Large intestine (tissue), 12 donors: ENCODE data around the gene B4GALNT2. TPM values are rescaled to one million over a fixed set of nuclear protein-coding genes. Genes with fewer than 3 reads are reported as not detected.
"Not testable (repeated sequence)": the region's sequence is repeated elsewhere in the genome, so short reads cannot be mapped to it uniquely, and the experiment has no call there.

Source experiments
- DNase-seq, 2 donors: peaks; one replicate each; pipeline versions ENCODE4 v3.0.0 to v3.0.0-alpha.2; 2013
- H3K27ac ChIP-seq: one replicate; pipeline ENCODE4 v1.5.1; 2013; ENCODE audit warnings: low read length
- H3K27me3 ChIP-seq: 2 replicates; pipeline ENCODE4 v1.6.1; 2013; ENCODE audit warnings: low read length; ENCODE audit not compliant: control insufficient read depth, insufficient read depth
- H3K36me3 ChIP-seq: 2 replicates; pipeline ENCODE4 v1.6.1; 2013; ENCODE audit warnings: low read length; ENCODE audit not compliant: control insufficient read depth, insufficient read depth
- H3K4me1 ChIP-seq: one replicate; pipeline ENCODE4 v1.6.1; 2013; ENCODE audit warnings: low read length; ENCODE audit not compliant: control insufficient read depth, insufficient read depth
- H3K4me3 ChIP-seq: one replicate; pipeline ENCODE4 v1.5.1; 2013; ENCODE audit warnings: low read length
- H3K9me3 ChIP-seq: one replicate; pipeline ENCODE4 v1.6.1; 2013; ENCODE audit warnings: mild to moderate bottlenecking, low read depth, low read length, moderate library complexity; ENCODE audit not compliant: control insufficient read depth
- WGBS: methylation state at CpG from one replicate; pipeline ENCODE4 v1.1.5; 2013; ENCODE audit warnings: low lambda C conversion rate; ENCODE audit not compliant: insufficient coverage; 5-methylcytosine and 5-hydroxymethylcytosine counted together
- long read RNA-seq, 11 donors: transcript quantifications; one replicate each; lab custom pipeline, GENCODE V29; 2026
- polyA plus RNA-seq: library from polyadenylated mRNA; unstranded; fragments of 120-200 nt; gene quantifications from one replicate; pipeline ENCODE4 v1.2.1, GENCODE V29; 2013

B4GALNT2 gene, protein sequence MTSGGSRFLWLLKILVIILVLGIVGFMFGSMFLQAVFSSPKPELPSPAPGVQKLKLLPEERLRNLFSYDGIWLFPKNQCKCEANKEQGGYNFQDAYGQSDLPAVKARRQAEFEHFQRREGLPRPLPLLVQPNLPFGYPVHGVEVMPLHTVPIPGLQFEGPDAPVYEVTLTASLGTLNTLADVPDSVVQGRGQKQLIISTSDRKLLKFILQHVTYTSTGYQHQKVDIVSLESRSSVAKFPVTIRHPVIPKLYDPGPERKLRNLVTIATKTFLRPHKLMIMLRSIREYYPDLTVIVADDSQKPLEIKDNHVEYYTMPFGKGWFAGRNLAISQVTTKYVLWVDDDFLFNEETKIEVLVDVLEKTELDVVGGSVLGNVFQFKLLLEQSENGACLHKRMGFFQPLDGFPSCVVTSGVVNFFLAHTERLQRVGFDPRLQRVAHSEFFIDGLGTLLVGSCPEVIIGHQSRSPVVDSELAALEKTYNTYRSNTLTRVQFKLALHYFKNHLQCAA
- polyA plus RNA-seq: 2.6 TPM
- long read RNA-seq, donor 1: 0 reads
- long read RNA-seq, donor 2: 0 reads
- long read RNA-seq, donor 3: 0 reads
- long read RNA-seq, donor 4: 0 reads
- long read RNA-seq, donor 5: 0 reads
- long read RNA-seq, donor 6: 0 reads
- long read RNA-seq, donor 7: 0 reads
- long read RNA-seq, donor 8: 0 reads
- long read RNA-seq, donor 9: 0 reads
- long read RNA-seq, donor 10: 0 reads
- long read RNA-seq, donor 11, full-length matches to known transcripts: 2 of 2 reads
- long read RNA-seq, donor 11, partial matches to known transcripts: 0 of 2 reads
- long read RNA-seq, donor 11, other reads (novel, unspliced or antisense): 0 of 2 reads

DNA sequence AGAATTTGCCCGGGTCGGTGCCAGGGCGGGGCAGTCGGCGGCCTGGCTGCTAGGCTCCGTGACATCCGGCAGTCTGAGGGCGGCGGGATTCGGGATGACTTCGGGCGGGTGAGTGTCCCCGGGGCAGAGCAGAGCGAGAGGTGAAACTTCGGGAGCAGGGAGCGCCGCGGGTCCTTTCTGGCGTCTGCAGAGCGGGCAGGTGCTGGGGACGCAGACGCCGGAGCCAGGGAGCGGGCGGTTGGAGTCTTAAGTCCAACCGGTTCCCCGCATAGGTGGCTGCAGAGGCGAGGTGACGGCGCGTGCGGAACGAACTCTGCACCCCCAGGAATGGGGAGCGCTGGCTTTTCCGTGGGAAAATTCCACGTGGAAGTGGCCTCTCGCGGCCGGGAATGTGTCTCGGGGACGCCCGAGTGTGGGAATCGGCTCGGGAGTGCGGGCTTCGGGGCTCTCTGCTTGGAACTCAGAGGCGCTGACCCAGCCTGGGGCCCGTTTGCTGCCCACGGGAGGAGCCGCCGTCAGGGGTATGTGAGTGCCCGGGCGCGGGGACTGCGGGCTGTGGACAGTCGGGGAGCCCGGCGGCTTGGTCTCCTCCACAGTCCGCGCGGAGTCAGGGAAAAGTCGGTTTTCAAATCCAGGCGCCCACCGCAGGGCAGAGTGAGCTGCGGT lies at the start of gene B4GALNT2:
Gene B4GALNT2, plus strand, starts transcription at position 71 of the 666 bp plus-strand sequence. Its CDS starts 24 bp downstream, at position 95.
- Histone ChIP-seq H3K9me3 (peaks cover 13% of the 10 kb centered on the region), H3K4me1 (peaks cover 3% of the 10 kb centered on the region), H3K36me3 (no peaks in the 10 kb centered on the region), H3K27ac (no peak within 1 kb of the TSS), H3K4me3 (peak within 1 kb of the TSS; percentile 58), H3K27me3 (peaks cover 23% of the 10 kb centered on the region)
- DNase-seq: peak; percentile 59 to 85
- 0% methylated on average over 1 of the region's 65 CpGs for WGBS

DNA sequence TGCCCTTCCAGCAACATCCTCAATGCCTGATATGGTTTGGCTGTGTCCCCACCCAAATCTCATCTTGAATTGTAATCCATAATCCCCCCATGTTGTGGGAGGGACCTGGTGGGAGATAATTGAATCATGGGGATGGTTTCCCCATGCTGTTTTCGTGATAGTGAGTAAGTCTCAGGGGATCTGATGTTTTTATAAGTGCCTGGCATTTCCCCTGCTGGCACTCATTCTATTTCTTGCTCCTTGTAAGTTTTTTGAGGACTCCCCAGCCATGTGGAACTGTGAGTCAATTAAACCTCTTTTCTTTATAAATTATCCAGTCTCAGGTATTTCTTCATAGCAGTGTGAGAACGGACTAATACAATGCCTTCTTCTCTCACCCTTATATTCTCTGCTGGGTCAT lies 47.5 kb upstream of the B4GALNT2 start:
- not testable (repeated sequence) for H3K9me3 ChIP-seq, DNase-seq, H3K27ac ChIP-seq, H3K4me3 ChIP-seq, H3K27me3 ChIP-seq, H3K4me1 ChIP-seq, H3K36me3 ChIP-seq
- WGBS: 100% methylated on average over 1 of the region's 2 CpGs

DNA sequence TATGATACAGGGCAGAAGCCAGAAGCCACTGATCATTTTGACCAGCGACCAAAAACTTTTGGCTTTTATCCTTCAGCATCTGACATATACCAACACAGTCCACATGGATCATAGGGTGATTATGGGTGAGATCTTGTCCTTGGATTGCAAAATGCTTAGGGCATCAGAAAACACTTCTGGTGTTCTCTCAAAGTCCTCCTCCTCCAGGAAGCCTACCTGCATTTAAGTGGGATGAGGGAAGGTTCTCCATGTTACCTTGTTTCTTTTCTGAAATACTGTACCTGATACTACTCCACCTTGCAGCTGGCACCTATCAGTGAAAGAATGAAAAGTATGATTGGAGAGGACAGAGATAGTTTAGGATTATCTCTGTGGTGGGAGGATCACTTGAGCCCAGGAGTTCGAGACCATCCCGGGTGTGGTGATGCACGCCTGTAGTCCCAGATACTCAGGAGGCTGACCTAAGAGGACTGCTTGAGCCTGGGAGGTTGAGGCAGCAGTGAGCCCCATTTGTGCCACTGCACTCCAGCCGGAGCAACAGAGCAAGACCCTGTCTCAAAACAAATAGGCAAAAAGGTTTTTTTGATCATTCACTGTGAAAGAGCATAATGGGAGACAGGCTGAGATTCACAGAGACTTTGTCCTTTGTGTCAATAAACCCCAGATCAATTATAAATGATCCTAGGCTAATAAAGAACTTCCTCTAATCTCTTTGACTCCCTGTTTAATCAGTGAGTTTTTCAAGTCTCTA lies 46.8 kb upstream of the B4GALNT2 start:
- Histone ChIP-seq H3K4me3 (no peak overlapping the region), H3K36me3 (no peaks in the 10 kb centered on the region), H3K27me3 (no peaks in the 10 kb centered on the region), H3K27ac (no peak overlapping the region), H3K9me3 (no peaks in the 10 kb centered on the region), H3K4me1 (peaks cover 2% of the 10 kb centered on the region)
- no peak for DNase-seq
- no CpG with 5 or more reads among the region's 5 CpGs for WGBS

DNA sequence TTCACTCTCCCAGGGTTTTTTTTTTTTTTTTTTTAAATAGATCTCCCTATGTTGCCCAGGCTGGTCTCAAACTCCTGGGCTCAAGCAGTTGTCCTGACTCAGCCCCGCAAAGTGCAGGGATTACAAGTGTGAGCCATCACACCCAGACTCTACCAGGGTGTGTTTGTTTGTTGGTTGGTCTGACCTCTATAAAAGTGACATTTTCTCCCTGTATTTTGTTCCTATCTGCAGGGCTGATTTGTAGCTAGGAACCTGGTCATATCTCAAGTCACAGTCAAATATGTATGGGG lies 46.3 kb upstream of the B4GALNT2 start:
- no peaks in the 10 kb centered on the region for H3K9me3 ChIP-seq
- H3K4me3 ChIP-seq: no peak overlapping the region
- no peaks in the 10 kb centered on the region for H3K4me1 ChIP-seq
- DNase-seq: no peak
- H3K27ac ChIP-seq: no peak overlapping the region
- no peaks in the 10 kb centered on the region for H3K36me3 ChIP-seq
- H3K27me3 ChIP-seq: no peaks in the 10 kb centered on the region
- WGBS: no CpG with 5 or more reads among the region's 1 CpG

DNA sequence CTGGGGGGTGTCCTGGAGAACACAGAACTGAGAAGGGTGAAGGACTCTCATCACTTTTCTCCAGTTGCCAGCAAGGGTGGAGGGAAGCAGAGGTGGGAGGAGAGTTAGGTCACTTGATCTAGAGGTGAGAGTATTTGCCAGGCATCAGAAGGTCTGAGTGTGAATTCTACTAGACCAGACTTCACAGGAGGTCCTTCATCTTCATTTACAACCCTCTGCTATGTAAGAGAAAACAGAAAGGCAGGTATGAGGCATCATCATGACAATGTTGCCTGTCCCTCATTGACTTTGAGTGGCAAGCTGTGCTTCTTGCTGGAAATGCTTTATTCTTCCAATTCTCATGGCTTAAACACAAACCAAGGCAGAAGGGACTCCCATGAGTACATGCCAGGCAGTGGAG lies 45.9 kb upstream of the B4GALNT2 start:
- Histone ChIP-seq H3K27me3 (no peaks in the 10 kb centered on the region), H3K36me3 (no peaks in the 10 kb centered on the region), H3K4me1 (no peaks in the 10 kb centered on the region), H3K9me3 (no peaks in the 10 kb centered on the region), H3K4me3 (no peak overlapping the region), H3K27ac (no peak overlapping the region)
- DNase-seq: no peak

DNA sequence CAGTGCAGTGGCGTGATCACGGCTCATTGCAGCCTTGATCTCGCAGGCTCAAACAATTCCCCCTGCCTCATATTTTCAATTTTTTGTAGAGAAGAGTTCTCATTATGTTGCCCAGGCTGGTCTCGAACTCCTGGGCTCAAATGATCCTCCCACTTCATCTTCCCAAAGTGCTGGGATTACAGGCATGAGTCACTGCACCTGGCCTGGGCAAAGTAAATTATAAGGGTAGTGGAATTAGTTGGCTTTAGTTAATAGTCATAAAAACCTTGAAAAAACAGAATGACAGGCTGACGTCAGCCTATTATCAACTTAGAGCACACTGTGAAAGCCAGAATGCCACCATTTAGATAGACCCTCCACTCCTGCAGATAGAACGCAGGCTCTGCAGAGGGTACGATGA lies 43.5 kb upstream of the B4GALNT2 start:
- no peak overlapping the region for H3K27ac ChIP-seq
- peak in 1 of 2 donors; percentile 48 for DNase-seq
- no peaks in the 10 kb centered on the region for H3K9me3 ChIP-seq
- no peak overlapping the region for H3K4me3 ChIP-seq
- no peaks in the 10 kb centered on the region for H3K4me1 ChIP-seq
- no CpG with 5 or more reads among the region's 7 CpGs for WGBS
- no peaks in the 10 kb centered on the region for H3K36me3 ChIP-seq
- no peaks in the 10 kb centered on the region for H3K27me3 ChIP-seq

DNA sequence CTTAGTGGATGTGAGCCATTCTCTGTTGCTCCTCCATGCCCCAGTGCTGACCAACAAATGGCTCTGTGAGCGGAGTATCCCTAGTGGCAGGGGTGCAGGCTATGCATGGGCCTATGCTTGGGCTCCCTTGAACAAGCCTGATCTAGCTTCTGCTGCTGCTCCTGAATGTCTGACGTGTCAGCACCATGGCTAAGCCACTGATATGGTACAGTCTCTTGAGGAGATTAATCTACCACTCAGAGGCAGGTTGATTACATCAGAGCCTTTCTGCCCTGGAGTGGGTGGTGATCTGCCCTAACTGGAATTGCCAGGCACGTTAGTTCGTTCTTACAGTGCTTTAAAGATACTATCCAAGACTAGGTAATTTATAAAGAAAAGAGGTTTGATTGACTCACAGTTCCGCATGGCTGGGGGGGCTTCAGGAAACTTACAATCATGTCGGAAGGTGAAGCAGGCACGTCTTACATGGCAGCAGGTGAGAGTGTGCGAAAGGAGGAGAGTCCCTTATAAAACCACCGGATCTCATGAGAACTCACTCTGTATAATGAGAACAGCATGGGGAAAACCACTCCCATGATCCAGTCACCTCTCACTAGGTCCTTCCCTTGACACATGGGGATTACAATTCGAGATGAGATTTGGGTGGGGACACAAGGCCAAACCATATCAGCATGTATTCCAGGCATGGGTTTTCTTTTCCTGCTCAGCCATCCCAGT lies 41.5 kb upstream of the B4GALNT2 start:
- no CpG with 5 or more reads among the region's 10 CpGs for WGBS
- Histone ChIP-seq H3K27ac (no peak overlapping the region), H3K4me1 (no peaks in the 10 kb centered on the region), H3K36me3 (no peaks in the 10 kb centered on the region), H3K4me3 (no peak overlapping the region), H3K27me3 (no peaks in the 10 kb centered on the region), H3K9me3 (no peaks in the 10 kb centered on the region)
- DNase-seq: no peak

DNA sequence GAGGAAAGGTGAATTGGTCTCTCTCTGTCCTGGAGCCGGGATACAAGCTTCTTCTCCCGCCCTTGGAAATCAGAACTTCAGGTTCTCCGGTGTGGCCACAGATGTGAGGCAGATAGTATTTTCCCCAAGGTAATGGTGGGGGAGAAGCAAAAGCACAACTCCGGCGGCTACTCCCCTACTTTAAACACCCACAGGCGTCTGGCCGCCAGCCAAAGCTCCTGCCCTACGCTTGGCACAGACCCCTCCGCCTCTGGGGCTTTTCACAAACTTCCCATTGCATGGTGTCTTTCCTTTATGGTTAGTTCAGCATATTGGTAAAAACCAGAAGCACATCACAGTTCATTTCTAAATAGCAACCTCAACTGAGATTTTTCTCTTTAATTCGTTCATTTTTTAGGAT lies 39.4 kb upstream of the B4GALNT2 start:
- Histone ChIP-seq H3K4me3 (no peak overlapping the region), H3K36me3 (no peaks in the 10 kb centered on the region), H3K27ac (no peak overlapping the region), H3K9me3 (no peaks in the 10 kb centered on the region), H3K27me3 (no peaks in the 10 kb centered on the region), H3K4me1 (no peaks in the 10 kb centered on the region)
- WGBS: 67% methylated on average over 1 of the region's 10 CpGs
- no peak for DNase-seq

DNA sequence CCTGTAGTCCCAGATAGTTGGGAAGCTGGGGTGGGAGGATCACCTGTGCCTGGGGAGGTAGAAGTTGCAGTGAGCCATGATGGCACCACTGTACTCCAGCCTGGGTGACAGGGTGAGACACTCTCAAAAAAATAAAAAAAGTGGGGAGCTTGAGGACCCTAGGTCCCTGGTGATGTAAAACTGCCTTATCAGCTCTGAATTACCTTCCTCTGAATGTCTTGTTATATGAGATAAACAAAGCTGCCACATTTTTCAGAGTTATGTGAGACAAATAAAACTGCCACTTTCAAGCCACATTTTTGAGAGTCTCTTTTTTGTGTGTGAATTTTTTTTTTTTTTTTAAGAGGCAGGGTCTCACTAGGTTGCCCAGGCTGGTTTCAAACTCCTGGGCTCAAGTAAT lies 32.0 kb upstream of the B4GALNT2 start:
- peaks cover 14% of the 10 kb centered on the region for H3K4me1 ChIP-seq
- no peaks in the 10 kb centered on the region for H3K27me3 ChIP-seq
- DNase-seq: no peak
- H3K9me3 ChIP-seq: no peaks in the 10 kb centered on the region
- H3K27ac ChIP-seq: no peak overlapping the region
- no peaks in the 10 kb centered on the region for H3K36me3 ChIP-seq
- no peak overlapping the region for H3K4me3 ChIP-seq
